ENCODE results near the gene NLK.

GRCh38 chr17:28193241-28193640, 150.8 kb downstream of the NLK start:
- TF ChIP-seq EZH2 (IDR thresholded peaks at IDR 0.05; ENCODE audit: borderline replicate concordance, insufficient read depth, low read depth, low read length, poor library complexity, severe bottlenecking) (no peak), CTCF (IDR thresholded peaks at IDR 0.05) (no peak)

Measured in B cell (primary cell).